Mononuclear cell (primary cell): ENCODE results near the gene RSKR. TPM values are rescaled to one million over a fixed set of nuclear protein-coding genes. Genes with fewer than 3 reads are reported as not detected.
"Not testable (repeated sequence)": the region's sequence is repeated elsewhere in the genome, so short reads cannot be mapped to it uniquely, and the experiment has no call there.

Experiments
- H3K27me3 ChIP-seq: 2 replicates; pipeline ENCODE4 v1.6.0; 2011; ENCODE audit warnings: low read length, control low read depth; ENCODE audit not compliant: insufficient read depth
- H3K4me1 ChIP-seq: 2 replicates; pipeline ENCODE4 v1.5.1; 2011; ENCODE audit warnings: mild to moderate bottlenecking, low read length, control low read depth; ENCODE audit not compliant: insufficient read depth
- H3K4me3 ChIP-seq: 2 replicates; pipeline ENCODE4 v1.5.1; 2011; ENCODE audit warnings: mild to moderate bottlenecking, low read length, moderate library complexity
- H3K9me3 ChIP-seq: 2 replicates; pipeline ENCODE4 v1.5.1; 2011; ENCODE audit warnings: low read depth, mild to moderate bottlenecking, control low read depth, low read length
- total RNA-seq: library from RNA; depleted of rRNA; stranded (reverse); fragments of >200 nt; gene quantifications from one replicate; pipeline ENCODE4 v1.2.3, GENCODE V29; 2012

RSKR gene
- total RNA-seq, 1 donor, result 4.9 TPM

- H3K9me3 ChIP-seq, H3K4me3 ChIP-seq, H3K27me3 ChIP-seq: not testable (repeated sequence)
- H3K4me1 ChIP-seq, result peaks cover 22% of the 10 kb centered on the region
Measured at GRCh38 chr17:28576016-28576415, 38.0 kb downstream of the RSKR start.

GRCh38 chr17:28575126-28575795 lies 38.7 kb downstream of the RSKR start:
- no peak overlapping the region for H3K4me3 ChIP-seq

GRCh38 chr17:28574526-28574925 lies 39.5 kb downstream of the RSKR start:
- H3K27me3 ChIP-seq, result no peaks in the 10 kb centered on the region
- H3K9me3 ChIP-seq, result no peaks in the 10 kb centered on the region
- H3K4me1 ChIP-seq, result peaks cover 36% of the 10 kb centered on the region
- no peak overlapping the region for H3K4me3 ChIP-seq

More at GRCh38 chr17:28575126-28575795, 38.7 kb downstream of the RSKR start:
- H3K9me3 ChIP-seq, result no peaks in the 10 kb centered on the region
- H3K4me1 ChIP-seq, result peaks cover 28% of the 10 kb centered on the region
- no peaks in the 10 kb centered on the region for H3K27me3 ChIP-seq

- no peaks in the 10 kb centered on the region for H3K27me3 ChIP-seq
- no peak overlapping the region for H3K4me3 ChIP-seq
- H3K4me1 ChIP-seq, result peaks cover 41% of the 10 kb centered on the region
- H3K9me3 ChIP-seq, result no peaks in the 10 kb centered on the region
Measured at GRCh38 chr17:28573966-28574480, 40.0 kb downstream of the RSKR start.

- H3K4me1 ChIP-seq, result peaks cover 45% of the 10 kb centered on the region
- H3K27me3 ChIP-seq, result no peaks in the 10 kb centered on the region
- no peaks in the 10 kb centered on the region for H3K9me3 ChIP-seq
- H3K4me3 ChIP-seq, result no peak overlapping the region
Measured at GRCh38 chr17:28573521-28573920, 40.5 kb downstream of the RSKR start.

GRCh38 chr17:28573040-28573380 lies 41.0 kb downstream of the RSKR start:
- no peak overlapping the region for H3K4me3 ChIP-seq
- no peaks in the 10 kb centered on the region for H3K27me3 ChIP-seq

GRCh38 chr17:28572259-28573039 lies 41.5 kb downstream of the RSKR start:
- Histone ChIP-seq H3K4me3 (no peak overlapping the region), H3K27me3 (no peaks in the 10 kb centered on the region), H3K9me3 (no peaks in the 10 kb centered on the region), H3K4me1 (peaks cover 56% of the 10 kb centered on the region)

More at GRCh38 chr17:28573040-28573380, 41.0 kb downstream of the RSKR start:
- Histone ChIP-seq H3K9me3 (no peaks in the 10 kb centered on the region), H3K4me1 (peaks cover 50% of the 10 kb centered on the region)

- H3K4me1 ChIP-seq, result peaks cover 59% of the 10 kb centered on the region
- peak within 1 kb of the TSS; percentile 89 for H3K4me3 ChIP-seq
- H3K27me3 ChIP-seq, result no peaks in the 10 kb centered on the region
- no peaks in the 10 kb centered on the region for H3K9me3 ChIP-seq
Measured at GRCh38 chr17:28571361-28572122, 42.4 kb downstream of the RSKR start, which contains the start of gene PIGS. Gene PIGS (minus strand): TSS chr17:28571524. CDS start chr17:28571496, 28 bp downstream.

- H3K4me3 ChIP-seq, result peak overlapping the region; percentile 89
- no peaks in the 10 kb centered on the region for H3K27me3 ChIP-seq
- peaks cover 56% of the 10 kb centered on the region for H3K4me1 ChIP-seq
- H3K9me3 ChIP-seq, result no peaks in the 10 kb centered on the region
Measured at GRCh38 chr17:28570716-28571360, 43.1 kb downstream of the RSKR start.

GRCh38 chr17:28569446-28569845 lies 44.5 kb downstream of the RSKR start:
- no peak overlapping the region for H3K4me3 ChIP-seq
- H3K9me3 ChIP-seq, result no peaks in the 10 kb centered on the region
- peaks cover 59% of the 10 kb centered on the region for H3K4me1 ChIP-seq
- no peaks in the 10 kb centered on the region for H3K27me3 ChIP-seq

GRCh38 chr17:28567604-28568003 lies 46.4 kb downstream of the RSKR start:
- Histone ChIP-seq H3K4me1 (peaks cover 58% of the 10 kb centered on the region), H3K27me3 (no peaks in the 10 kb centered on the region), H3K9me3 (no peaks in the 10 kb centered on the region), H3K4me3 (no peak overlapping the region)

- Histone ChIP-seq H3K27me3 (no peaks in the 10 kb centered on the region), H3K4me3 (no peak overlapping the region), H3K9me3 (no peaks in the 10 kb centered on the region), H3K4me1 (peaks cover 23% of the 10 kb centered on the region)
Measured at GRCh38 chr17:28563475-28563874, 50.5 kb downstream of the RSKR start.
